Skeletal muscle satellite cell (primary cell): Measurements from ENCODE around the gene CELSR3.
A peak's percentile ranks its signal among the peaks of the same experiment; 100 is the strongest.

Experiments
- H3K27me3 ChIP-seq: 2 replicates; pipeline ENCODE4 v1.7.0; 2013; ENCODE audit warnings: low read length; ENCODE audit not compliant: control insufficient read depth, insufficient read depth
- H3K36me3 ChIP-seq: 2 replicates; pipeline ENCODE4 v1.7.0; 2013; ENCODE audit warnings: mild to moderate bottlenecking, control low read depth, low read length; ENCODE audit not compliant: insufficient read depth
- H3K4me1 ChIP-seq: 2 replicates; pipeline ENCODE4 v1.7.0; 2013; ENCODE audit warnings: low read length; ENCODE audit not compliant: control insufficient read depth, insufficient read depth
- H3K4me2 ChIP-seq: 2 replicates; pipeline ENCODE4 v1.7.0; 2013; ENCODE audit warnings: mild to moderate bottlenecking, low read length
- H3K4me3 ChIP-seq: 2 replicates; pipeline ENCODE4 v1.7.0; 2013; ENCODE audit warnings: low read length
- H3K9ac ChIP-seq: 2 replicates; pipeline ENCODE4 v1.7.0; 2013; ENCODE audit warnings: mild to moderate bottlenecking, low read depth, low read length, moderate library complexity
- H3K9me3 ChIP-seq: replicated peaks from 2 replicates; pipeline ENCODE4 v1.7.0; 2013; ENCODE audit warnings: mild to moderate bottlenecking, control low read depth, low read length

CELSR3 gene

DNA sequence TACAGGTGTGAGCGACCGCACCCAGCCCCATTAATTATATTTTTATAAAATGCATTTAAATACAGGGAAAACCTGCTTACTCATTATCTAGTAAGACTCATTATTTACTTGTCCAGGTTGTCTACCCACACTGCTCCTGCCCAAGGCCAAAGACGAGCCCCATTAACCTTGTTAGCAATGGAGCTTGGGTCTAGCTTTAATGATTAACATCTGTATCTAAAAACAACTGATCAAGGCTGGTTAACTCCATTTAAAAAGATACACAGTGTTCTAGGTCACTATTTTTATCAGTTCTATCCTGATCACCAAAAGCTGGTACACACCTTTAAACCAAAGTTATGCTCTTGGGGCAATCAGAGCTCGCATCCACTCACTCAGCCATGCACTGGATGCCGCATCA is 33.5 kb upstream of the CELSR3 start:
- Histone ChIP-seq H3K4me2 (no peak overlapping the region), H3K36me3 (peaks cover 59% of the 10 kb centered on the region), H3K4me3 (no peak overlapping the region), H3K27me3 (no peaks in the 10 kb centered on the region), H3K4me1 (peaks cover 53% of the 10 kb centered on the region), H3K9me3 (no peaks in the 10 kb centered on the region), H3K9ac (no peak overlapping the region)

DNA sequence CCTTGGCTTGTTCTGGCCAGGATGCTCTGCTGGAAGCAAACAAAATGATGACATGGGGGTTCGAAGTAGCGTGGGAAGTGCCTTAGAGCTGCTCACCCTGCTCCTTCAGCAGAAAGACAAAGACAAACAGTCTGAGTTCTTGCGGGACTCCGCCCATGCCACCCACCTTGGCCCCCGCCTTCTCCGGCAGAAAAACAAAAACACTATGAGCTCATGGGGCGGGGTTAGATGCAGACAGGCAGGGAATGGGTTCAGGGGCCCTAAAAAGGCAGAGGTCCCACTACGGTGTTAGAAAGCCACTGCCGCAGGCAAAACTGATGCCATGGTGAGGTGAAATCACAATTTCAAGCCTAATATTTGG is 32.7 kb upstream of the CELSR3 start:
- H3K36me3 ChIP-seq, result peaks cover 64% of the 10 kb centered on the region
- peak overlapping the region; percentile 84 for H3K4me2 ChIP-seq
- no peaks in the 10 kb centered on the region for H3K27me3 ChIP-seq
- peaks cover 47% of the 10 kb centered on the region for H3K4me1 ChIP-seq
- no peaks in the 10 kb centered on the region for H3K9me3 ChIP-seq
- peak overlapping the region; percentile 66 for H3K9ac ChIP-seq
- H3K4me3 ChIP-seq, result peak overlapping the region; percentile 59

- Histone ChIP-seq H3K27me3 (no peaks in the 10 kb centered on the region), H3K9ac (peak overlapping the region; percentile 66), H3K36me3 (peaks cover 63% of the 10 kb centered on the region), H3K4me1 (peaks cover 43% of the 10 kb centered on the region), H3K9me3 (no peaks in the 10 kb centered on the region), H3K4me3 (peak overlapping the region; percentile 59), H3K4me2 (peak overlapping the region; percentile 84)
Measured at GRCh38 chr3:48694610-48695392, 32.1 kb upstream of the CELSR3 start.

DNA sequence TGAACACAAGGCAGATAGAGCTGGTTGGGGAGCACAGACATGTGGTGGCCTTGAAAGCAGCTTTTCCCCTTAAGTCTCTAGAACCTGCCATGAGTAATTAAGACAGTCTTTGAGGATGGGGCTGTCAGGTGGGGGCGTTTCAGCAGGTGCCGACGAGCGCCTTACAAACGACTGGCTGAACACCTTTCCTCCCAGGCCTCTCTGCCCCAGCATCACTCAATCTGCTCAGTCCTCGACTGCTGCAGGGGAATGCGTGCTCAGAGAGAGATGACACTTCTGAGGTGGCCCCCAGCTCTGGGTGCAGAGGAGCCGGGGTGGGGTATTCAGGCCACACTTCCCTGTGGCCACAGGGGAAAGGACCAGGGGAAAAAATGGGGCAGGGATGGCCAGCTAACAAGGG is 31.1 kb upstream of the CELSR3 start:
- Histone ChIP-seq H3K36me3 (peaks cover 67% of the 10 kb centered on the region), H3K4me3 (peak overlapping the region; percentile 59), H3K4me2 (peak overlapping the region; percentile 84), H3K4me1 (peaks cover 43% of the 10 kb centered on the region), H3K9ac (peak overlapping the region; percentile 66), H3K9me3 (no peaks in the 10 kb centered on the region), H3K27me3 (no peaks in the 10 kb centered on the region)

GRCh38 chr3:48692551-48692950 is 29.9 kb upstream of the CELSR3 start:
- H3K4me2 ChIP-seq, result peak overlapping the region; percentile 84
- H3K9ac ChIP-seq, result peak overlapping the region; percentile 66
- no peaks in the 10 kb centered on the region for H3K27me3 ChIP-seq
- peaks cover 70% of the 10 kb centered on the region for H3K36me3 ChIP-seq
- H3K9me3 ChIP-seq, result no peaks in the 10 kb centered on the region
- H3K4me3 ChIP-seq, result no peak overlapping the region
- H3K4me1 ChIP-seq, result peaks cover 43% of the 10 kb centered on the region

GRCh38 chr3:48690846-48691458 is 28.3 kb upstream of the CELSR3 start:
- H3K9ac ChIP-seq, result no peak overlapping the region
- H3K9me3 ChIP-seq, result no peaks in the 10 kb centered on the region
- H3K4me2 ChIP-seq, result no peak overlapping the region
- H3K36me3 ChIP-seq, result peaks cover 71% of the 10 kb centered on the region
- peaks cover 42% of the 10 kb centered on the region for H3K4me1 ChIP-seq
- H3K27me3 ChIP-seq, result no peaks in the 10 kb centered on the region
- no peak overlapping the region for H3K4me3 ChIP-seq

- no peaks in the 10 kb centered on the region for H3K9me3 ChIP-seq
- H3K9ac ChIP-seq, result no peak overlapping the region
- H3K4me1 ChIP-seq, result peaks cover 36% of the 10 kb centered on the region
- H3K4me3 ChIP-seq, result no peak overlapping the region
- peaks cover 66% of the 10 kb centered on the region for H3K36me3 ChIP-seq
- H3K4me2 ChIP-seq, result no peak overlapping the region
- H3K27me3 ChIP-seq, result no peaks in the 10 kb centered on the region
Measured at GRCh38 chr3:48689384-48689783, 26.7 kb upstream of the CELSR3 start.

DNA sequence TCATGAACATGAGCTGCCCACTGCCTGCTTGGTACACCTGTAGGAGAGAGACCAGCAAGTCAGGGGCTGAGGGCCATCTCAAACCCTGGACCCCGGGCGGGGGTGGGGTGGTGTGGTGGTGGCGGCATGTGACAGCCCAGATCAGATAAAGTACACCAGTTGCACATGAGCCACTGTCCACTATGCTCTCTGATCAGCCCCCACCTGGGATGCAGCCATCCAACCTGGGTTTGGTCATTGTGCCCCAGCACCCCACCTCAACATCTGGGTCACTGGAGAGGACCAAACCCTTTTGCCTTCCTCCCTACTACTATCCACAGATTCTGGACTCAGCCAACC is 26.0 kb upstream of the CELSR3 start:
- H3K4me3 ChIP-seq, result no peak overlapping the region
- no peaks in the 10 kb centered on the region for H3K27me3 ChIP-seq
- no peaks in the 10 kb centered on the region for H3K9me3 ChIP-seq
- no peak overlapping the region for H3K9ac ChIP-seq
- H3K36me3 ChIP-seq, result peaks cover 60% of the 10 kb centered on the region
- H3K4me1 ChIP-seq, result peaks cover 36% of the 10 kb centered on the region
- H3K4me2 ChIP-seq, result no peak overlapping the region

DNA sequence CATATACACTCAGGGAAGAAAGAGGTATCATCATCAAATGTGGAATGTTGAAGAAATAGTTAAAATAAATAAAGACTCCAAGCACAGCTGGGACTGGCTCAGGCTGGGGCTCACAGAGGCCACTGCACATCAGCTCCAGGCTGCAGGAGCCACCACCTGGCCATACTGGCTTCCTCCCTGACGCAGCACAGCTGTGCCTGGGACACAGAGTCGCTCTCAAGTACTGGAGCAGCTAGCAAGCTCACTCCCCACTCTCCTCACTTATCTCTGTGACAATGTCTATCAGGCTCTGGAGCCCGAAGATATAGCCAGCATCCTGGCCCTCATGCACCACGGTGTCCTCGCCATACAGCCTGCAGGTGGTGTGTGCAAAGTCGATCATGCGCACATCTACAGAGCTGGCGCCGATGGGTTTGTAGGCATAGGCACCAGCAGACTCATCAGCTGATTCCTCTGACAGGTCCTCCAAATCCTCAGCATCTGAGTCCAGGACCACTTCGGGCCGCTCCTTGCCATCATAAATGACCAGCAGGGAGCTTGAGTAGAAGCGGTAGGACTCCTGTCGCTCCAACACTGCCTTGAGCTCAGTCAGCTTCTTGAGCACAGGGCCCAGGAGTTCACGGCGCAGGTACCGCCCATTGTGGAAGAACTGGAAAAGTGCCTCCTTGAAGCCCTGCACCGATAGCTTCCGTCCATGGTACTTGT is 25.5 kb upstream of the CELSR3 start:
- no peak overlapping the region for H3K4me3 ChIP-seq
- no peak overlapping the region for H3K9ac ChIP-seq
- H3K27me3 ChIP-seq, result no peaks in the 10 kb centered on the region
- H3K4me2 ChIP-seq, result no peak overlapping the region
- H3K4me1 ChIP-seq, result peaks cover 36% of the 10 kb centered on the region
- H3K36me3 ChIP-seq, result peaks cover 55% of the 10 kb centered on the region
- no peaks in the 10 kb centered on the region for H3K9me3 ChIP-seq

- H3K4me3 ChIP-seq, result no peak overlapping the region
- H3K4me1 ChIP-seq, result peaks cover 30% of the 10 kb centered on the region
- H3K9ac ChIP-seq, result no peak overlapping the region
- H3K27me3 ChIP-seq, result no peaks in the 10 kb centered on the region
- H3K9me3 ChIP-seq, result no peaks in the 10 kb centered on the region
- H3K4me2 ChIP-seq, result no peak overlapping the region
- H3K36me3 ChIP-seq, result peaks cover 47% of the 10 kb centered on the region
Measured at GRCh38 chr3:48687220-48687678, 24.6 kb upstream of the CELSR3 start.

DNA sequence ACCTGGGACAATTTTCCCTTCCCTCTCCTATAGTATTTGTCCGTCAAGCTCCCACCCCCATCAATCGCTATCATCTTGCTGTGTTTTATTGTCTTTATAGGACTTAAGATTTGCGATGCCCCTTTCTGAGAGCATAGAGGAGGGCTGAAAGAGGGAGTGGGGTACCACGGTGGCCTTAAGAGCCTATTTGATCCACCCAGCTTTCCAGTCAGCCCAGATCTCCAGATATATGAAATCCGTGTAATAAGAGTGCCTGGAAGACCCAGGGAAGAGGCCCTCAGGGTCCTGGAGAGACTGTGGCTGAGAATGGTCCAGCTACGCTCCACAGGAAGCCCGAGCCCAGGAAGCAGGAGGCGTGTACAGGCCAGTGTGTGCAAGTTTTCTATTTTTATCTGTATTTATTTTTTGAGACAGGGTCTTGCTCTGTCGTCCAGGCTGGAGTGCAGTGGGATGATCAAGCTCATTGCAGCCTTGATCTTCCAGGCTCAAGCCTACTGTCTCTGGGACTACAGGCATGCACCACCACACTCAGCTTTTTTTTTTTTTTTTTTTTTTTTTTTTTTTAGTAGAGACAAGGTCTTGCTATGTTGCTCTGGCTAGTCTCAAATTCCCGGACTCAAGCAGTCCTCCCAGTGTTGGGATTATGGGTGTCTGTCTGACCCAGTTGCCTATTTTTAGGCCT is 24.0 kb upstream of the CELSR3 start:
- H3K4me3 ChIP-seq, result no peak overlapping the region
- H3K4me1 ChIP-seq, result peaks cover 28% of the 10 kb centered on the region
- H3K4me2 ChIP-seq, result peak overlapping the region; percentile 95
- H3K36me3 ChIP-seq, result peaks cover 43% of the 10 kb centered on the region
- H3K27me3 ChIP-seq, result no peaks in the 10 kb centered on the region
- peak overlapping the region; percentile 84 for H3K9ac ChIP-seq
- no peaks in the 10 kb centered on the region for H3K9me3 ChIP-seq
